HG02798 (cell line): ENCODE data around the gene DCTN1.
"Not testable (repeated sequence)": the region's sequence is repeated elsewhere in the genome, so short reads cannot be mapped to it uniquely, and the experiment has no call there.

Source experiments
- ATAC-seq: cut with Tn5 transposase; IDR thresholded peaks from one replicate; pipeline ENCODE4 v1.9.1; 2021; ENCODE audit warnings: mild to moderate bottlenecking; ENCODE audit not compliant: unreplicated experiment, poor library complexity

Gene DCTN1

GRCh38 chr2:74374509-74375205, 5.5 kb downstream of the DCTN1 start:
- ATAC-seq: no peak

DNA sequence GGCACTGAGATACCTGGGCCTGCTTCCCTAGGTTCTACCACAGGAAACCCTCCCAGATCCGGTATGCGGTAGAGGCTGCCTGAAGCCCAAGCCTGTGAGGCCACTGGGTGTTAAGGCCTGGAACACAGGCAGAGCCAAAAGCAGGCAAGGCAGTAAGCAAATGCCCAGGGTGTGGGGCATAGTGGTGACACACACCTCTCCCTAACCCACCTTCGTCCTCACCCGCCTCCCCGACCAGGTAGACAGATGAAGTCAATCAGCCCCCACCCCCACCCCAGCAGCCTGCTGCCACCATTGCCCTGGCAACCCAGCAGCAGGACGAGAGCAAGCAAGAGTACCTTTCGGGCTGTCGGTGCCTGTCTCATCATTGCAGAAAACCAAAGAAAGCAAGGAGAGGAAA, 6.1 kb downstream of the DCTN1 start:
- ATAC-seq: no peak

DNA sequence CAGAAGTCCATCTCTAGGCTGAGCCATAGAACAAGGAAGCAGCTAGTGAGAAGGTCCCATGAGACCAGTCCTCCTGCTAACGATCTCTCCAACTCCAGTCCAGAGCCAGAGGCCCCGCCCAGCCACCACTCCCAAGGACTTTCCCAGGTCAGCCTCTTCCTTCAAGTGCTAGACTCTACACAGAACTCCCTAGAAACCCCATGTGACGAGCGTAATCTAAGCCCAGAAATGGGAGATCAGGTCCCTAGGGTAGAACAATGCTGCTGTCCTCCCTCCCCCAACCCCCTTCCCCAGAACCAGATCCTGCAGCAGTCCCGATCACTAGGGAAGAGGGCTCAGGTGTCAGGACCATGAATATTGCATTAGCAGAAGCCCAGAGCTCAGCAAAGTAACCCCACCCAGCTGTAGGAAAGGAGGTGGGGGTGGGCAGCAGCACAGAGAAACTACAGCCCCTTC, 6.9 kb downstream of the DCTN1 start:
- ATAC-seq: no peak

DNA sequence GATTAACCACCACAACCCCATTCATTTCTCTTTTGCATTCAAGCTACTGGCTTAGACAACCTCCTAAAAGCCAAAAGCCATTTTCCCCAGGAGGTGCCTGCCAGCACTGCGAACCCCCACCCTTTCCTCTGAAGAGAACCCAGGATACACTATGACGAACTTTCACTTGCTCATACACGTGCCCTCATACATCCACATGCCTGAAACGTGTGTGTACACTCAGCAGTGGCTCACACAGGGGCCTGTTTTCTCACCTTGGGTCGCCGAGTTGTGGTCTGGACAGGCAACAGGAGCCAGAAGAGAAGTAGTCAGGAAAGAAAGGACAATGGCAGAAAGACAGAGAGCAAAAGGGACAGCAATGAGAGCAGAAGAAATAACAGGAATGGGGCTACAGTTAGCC, 7.4 kb downstream of the DCTN1 start:
- no peak for ATAC-seq

- no peak for ATAC-seq
Measured at GRCh38 chr2:74371421-74371820, 8.7 kb downstream of the DCTN1 start.

- ATAC-seq: no peak
Measured at GRCh38 chr2:74369976-74370375, 10.1 kb downstream of the DCTN1 start.

- no peak for ATAC-seq
Measured at GRCh38 chr2:74368499-74368898, 11.6 kb downstream of the DCTN1 start.

DNA sequence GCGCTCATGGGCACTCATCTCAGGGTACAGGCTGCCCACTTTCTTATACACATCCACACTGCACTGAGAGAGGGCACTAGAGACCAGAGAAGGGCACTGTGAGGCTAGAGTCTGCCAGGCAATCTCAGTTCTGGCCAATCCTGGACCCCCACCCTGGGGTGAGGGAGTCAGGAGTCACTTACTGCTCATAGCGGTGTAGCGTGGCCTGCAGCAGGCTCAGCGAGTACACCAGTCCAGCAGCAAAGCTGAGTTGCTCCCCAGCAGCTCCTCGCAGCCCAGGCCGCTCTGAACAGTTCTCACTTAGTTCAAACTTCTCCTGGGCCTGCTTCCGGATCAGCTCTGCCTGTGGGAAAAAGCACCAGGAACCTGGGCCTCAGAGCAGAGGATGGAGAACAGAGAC, 12.3 kb downstream of the DCTN1 start:
- ATAC-seq: no peak

GRCh38 chr2:74366036-74366435, 14.1 kb downstream of the DCTN1 start:
- ATAC-seq: no peak

- no peak for ATAC-seq
Measured at GRCh38 chr2:74364533-74365505, 15.3 kb downstream of the DCTN1 start.

DNA sequence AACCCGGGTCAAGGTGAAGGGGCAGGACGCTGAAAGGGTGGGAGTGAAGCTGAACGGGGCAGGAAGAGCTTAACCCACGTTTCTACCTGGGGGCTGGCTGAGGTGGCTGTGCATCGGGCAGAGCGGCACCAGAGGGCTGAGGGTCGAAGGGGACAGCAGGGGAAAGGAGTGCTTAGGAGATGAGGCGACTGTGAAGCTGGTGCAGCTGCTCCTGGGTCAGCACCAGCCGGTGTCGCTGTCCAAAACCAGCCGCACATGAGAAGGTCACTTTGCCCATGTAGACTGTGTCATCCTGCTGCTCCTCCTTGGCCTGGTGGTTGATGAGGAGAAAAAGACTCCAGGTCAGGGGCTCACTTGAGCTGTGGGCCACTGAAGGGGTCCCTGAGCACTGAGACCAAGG, 18.8 kb downstream of the DCTN1 start:
- ATAC-seq: no peak

DNA sequence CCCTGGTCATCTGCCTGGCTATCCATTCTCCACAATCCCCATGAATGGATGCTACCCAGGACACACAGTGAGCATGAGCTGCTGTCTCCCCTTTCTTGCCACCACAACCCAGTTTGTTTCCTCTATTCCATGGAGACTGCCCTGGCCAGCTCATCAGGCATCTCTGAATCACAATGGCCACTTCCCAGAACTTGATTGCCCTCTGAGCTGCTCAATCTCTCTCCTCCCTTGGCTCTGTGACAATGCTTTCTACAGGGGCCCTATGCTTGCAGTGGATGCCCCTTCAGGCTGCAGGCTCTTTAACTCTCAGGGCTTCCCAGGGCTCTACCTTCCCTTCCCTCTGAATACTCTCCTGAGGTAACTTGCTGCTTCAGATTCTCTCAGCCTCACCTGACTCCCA, 22.5 kb downstream of the DCTN1 start:
- no peak for ATAC-seq

DNA sequence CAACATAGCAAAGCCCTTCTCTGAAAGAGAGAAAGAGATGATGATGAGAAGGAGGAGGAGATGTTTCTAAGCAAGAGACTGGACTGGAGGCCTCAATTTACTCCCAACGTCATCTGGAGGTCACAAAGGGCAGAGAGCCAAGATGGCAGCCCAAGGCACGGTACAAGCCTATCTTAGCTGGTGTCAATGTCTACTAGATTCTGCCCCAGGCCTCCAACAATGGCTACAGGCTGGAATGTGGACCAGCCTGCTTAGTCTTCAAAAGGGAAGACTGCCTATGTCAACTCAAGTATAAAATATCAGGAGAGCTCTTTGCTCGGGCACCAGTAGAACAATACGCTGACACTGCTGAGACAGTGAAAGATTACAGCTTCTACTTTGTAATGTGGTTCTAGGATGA, 30.2 kb downstream of the DCTN1 start:
- ATAC-seq: no peak

GRCh38 chr2:74347742-74348141, 32.4 kb downstream of the DCTN1 start:
- ATAC-seq: no peak

DNA sequence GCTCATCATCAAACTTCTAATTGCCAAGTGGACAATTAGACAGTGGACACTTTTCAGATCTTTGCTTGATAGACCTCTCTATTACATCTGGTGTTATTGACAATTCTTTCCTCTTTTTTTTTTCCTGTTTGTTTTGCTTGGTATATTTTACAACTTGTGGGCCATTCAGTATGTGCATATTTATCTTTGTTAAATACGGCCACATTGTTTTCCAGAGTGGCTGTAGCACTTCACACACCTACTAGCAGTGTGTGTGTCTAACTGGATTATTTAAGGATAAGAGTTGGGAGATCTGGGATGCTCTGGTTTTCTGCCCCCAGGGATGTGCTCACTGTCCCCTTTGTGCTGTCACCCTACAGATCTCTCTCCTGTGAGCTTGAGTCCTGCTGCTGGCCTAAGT, 32.8 kb downstream of the DCTN1 start:
- no peak for ATAC-seq

DNA sequence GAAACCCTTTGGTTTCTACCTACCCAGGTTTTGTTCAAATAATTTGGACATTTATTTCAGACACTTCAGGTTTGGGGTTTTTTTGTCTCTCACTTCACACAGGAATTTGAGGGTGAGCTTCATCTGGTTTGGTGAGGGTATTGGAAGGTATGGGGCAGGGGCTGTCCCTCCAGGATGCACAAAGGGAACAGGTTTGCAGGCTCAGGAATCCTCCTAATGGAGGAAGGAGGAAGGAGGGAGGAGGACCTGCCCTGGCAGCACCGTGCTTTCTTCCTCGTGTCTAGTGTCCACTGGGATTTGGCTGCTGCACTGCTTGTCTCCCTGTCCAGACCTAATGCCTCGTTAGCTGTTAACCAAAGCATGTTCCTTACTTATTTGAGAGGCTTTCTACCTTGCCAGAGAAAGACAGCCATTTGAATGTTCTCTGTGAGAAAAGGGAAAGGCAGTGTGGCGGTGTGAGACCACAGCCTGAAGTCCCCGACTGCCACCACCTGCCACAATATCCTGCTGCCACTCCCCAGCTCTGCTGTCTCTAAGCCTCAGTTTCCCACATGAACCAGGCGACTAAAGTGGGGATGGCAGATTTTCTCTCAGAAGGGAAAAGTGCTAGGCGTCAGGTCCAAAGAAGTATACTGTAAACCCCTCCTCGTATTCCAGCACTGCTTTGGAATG, 34.7 kb downstream of the DCTN1 start:
- no peak for ATAC-seq

- no peak for ATAC-seq
Measured at GRCh38 chr2:74343316-74343715, 36.8 kb downstream of the DCTN1 start, which contains the start of gene SLC4A5. SLC4A5 (minus strand) TSS chr2:74343416; CDS start chr2:74315023, 28,393 bp downstream.

- not testable (repeated sequence) for ATAC-seq
Measured at GRCh38 chr2:74336227-74336626, 43.9 kb downstream of the DCTN1 start.

- no peak for ATAC-seq
Measured at GRCh38 chr2:74334931-74335333, 45.2 kb downstream of the DCTN1 start.

DNA sequence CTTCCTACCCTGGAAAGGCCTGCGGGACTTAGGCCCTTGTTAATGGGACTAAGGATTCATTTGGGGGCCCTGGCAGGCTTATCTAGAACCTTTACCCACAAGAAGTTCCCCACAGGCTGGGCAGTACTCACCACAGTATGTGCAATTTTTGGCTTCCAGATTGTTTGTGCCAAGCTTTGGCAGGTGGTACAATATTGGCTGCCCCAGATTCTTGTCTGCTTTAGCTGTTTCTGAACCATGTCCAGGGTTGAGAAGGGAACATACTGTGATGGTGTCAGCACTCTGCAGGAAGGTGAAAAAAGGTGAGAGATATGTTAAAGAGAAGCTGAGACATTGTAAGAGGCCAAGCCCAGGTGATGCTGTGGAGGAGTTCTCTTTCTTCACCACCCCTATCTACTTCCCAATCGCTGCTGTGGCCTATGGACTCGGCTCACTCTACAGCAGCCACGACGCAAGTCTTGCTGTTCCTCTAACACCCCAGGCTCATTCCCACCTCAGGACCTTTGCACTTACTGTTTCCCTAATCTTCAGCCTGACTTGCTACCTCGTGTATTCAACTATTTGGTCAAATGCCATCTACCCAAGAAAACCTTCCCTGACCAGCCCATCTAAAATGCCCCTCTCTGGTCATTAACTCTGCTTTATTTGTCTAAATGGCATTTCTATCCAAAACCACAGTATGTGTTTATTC, 46.1 kb downstream of the DCTN1 start:
- no peak for ATAC-seq
